ENCODE measurements around the gene FKBP6. TPM values are rescaled to one million over a fixed set of nuclear protein-coding genes. Genes with fewer than 3 reads are reported as not detected.

The FKBP6 gene
- total and polyA plus RNA-seq, 2 of the 13 experiments (the other 11 are each of a cell fraction or from before 2014, with no cell fraction given) = 0.07 to 0.20 TPM

DNA sequence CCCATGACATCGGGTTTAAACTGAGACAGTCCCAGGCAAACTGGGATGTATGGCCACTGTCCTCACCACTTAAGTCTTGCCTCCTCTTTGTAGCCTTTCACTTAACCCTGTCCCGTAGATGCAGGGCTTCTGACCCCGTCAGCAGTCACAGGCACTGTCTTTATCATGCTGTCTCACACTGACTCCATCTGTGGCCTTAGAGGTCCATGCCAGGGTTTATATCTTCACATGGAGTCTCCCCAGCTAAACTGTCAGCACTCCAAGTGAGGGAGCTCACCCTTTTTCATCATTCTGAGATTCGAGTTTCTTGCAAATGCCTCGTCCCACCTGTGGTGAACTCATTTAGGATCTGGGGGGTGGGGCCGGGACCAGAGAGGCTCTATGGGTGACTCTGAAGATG is 2.8 kb downstream of the FKBP6 start:
- peaks cover 52% of the 10 kb centered on the region for H3K4me1 ChIP-seq (ENCODE audit: insufficient read depth, low read length)
- no peak for FAIRE-seq
- in situ Hi-C loops (cut with HindIII; ENCODE audit: extremely low pct_ligation_motif_present, low pct_unique_long_range_greater_than_20kb) = no loop called here

More for the DNA sequence above, 2.8 kb downstream of the FKBP6 start:
- Histone ChIP-seq H3K9ac (ENCODE audit: insufficient read depth, low read depth, low read length) (no peak overlapping the region), H3K36me3 (replicated peaks in 1 of 2; ENCODE audit: control insufficient read depth in 1 of 2, insufficient read depth in 2 of 2, low read length in 2 of 2) (no peaks in the 10 kb centered on the region), H3K4me3 (replicated peaks in 1 of 3; ENCODE audit: insufficient read depth in 1 of 3, low read depth in 2 of 3, low read length in 3 of 3) (peak overlapping the region in 1 of 3 experiments; percentile 29; a peak in 2 of 6 replicates), H2AFZ (ENCODE audit: low read length) (no peak overlapping the region), H3K4me2 (ENCODE audit: low read depth, low read length) (peak overlapping the region; percentile 68), H3K27me3 (ENCODE audit: control insufficient read depth in 1 of 2, insufficient read depth in 2 of 2, low read length in 2 of 2) (peaks cover 2 to 30% of the 10 kb centered on the region in 2 experiments; a peak in 2 of 5 replicates), H4K20me1 (ENCODE audit: insufficient read depth, low read length) (no peaks in the 10 kb centered on the region), H3K27ac (ENCODE audit: extremely low read length, insufficient read depth, low read length) (no peak overlapping the region), H3K9me3 (ENCODE audit: low read length) (no peaks in the 10 kb centered on the region), H3K79me2 (ENCODE audit: insufficient read depth, low read length) (no peaks in the 10 kb centered on the region)
- WGBS (ENCODE audit: low lambda C conversion rate) = 2% methylated on average over 4 of the region's 6 CpGs
- POLR2A ChIA-PET = interaction anchor here (1.3 to 1.5 kb wide), 2 partner anchors 13 to 28 kb away, joined by 4 read pairs; no protein-coding TSS in a partner anchor
- intact Hi-C loops (cut with micrococcal nuclease; ENCODE audit: unreplicated experiment) = no loop called here
- TF ChIP-seq PRDM15 (CRISPR knock-in tag; IDR thresholded peaks at IDR 0.05) (peak; percentile 83; the same call in 1 of the 2 replicates), PTBP1 (IDR thresholded peaks at IDR 0.05; ENCODE audit: low read depth, low read length, poor library complexity, severe bottlenecking) (no peak)
- BruUV-seq (replicated peaks) = no TSS peak
- DNase-seq (ENCODE audit: low spot score) = no peak
- CTCF ChIA-PET (ENCODE audit: low intra/inter-chr PET ratio, low total read pairs) = no interaction called here
- peak; percentile 18; the same call in 2 of the 3 replicates for ATAC-seq

Measured in HepG2 (cell line).